Measurements from ENCODE around the gene MTCH1. TPM values are rescaled to one million over a fixed set of nuclear protein-coding genes. Genes with fewer than 3 reads are reported as not detected.

Gene MTCH1
- 112 to 135 TPM (median 133 TPM) in 5 replicates for total RNA-seq (2022; extraction: Qiagen RNA extraction; ENCODE audit: low read depth)

GRCh38 chr6:36985808-36986703, at the start of gene MTCH1:
Gene MTCH1, minus strand, starts transcription at chr6:36986196. Its CDS starts 23 bp downstream, at chr6:36986173.

GRCh38 chr6:37005061-37005810, 19.2 kb upstream of the MTCH1 start, which contains the start of gene FGD2:
Gene FGD2, plus strand, starts transcription at chr6:37005655. Its CDS starts 163 bp downstream, at chr6:37005818.

GRCh38 chr6:36954262-36954931, 31.6 kb downstream of the MTCH1 start, which contains the start of gene PI16:
Gene PI16, plus strand, starts transcription at chr6:36954738. Its CDS starts 23 bp downstream, at chr6:36954761.

Other genes starting within 250 kb of the MTCH1 start
- 0.10 to 0.13 TPM (median 0.12 TPM) in 4 of 5 replicates, not detected in the other for gene CPNE5, start 146.8 kb downstream of the MTCH1 start, total RNA-seq (2022; extraction: Qiagen RNA extraction; ENCODE audit: low read depth)
- gene PPIL1, start 111.4 kb downstream of the MTCH1 start, total RNA-seq (2022; extraction: Qiagen RNA extraction; ENCODE audit: low read depth) = 41.3 to 48.3 TPM (median 43.6 TPM) in 5 replicates
- gene C6orf89, start 100.2 kb downstream of the MTCH1 start, total RNA-seq (2022; extraction: Qiagen RNA extraction; ENCODE audit: low read depth) = 15.1 to 17.2 TPM (median 17.0 TPM) in 5 replicates
- gene PI16, start 31.5 kb downstream of the MTCH1 start, total RNA-seq (2022; extraction: Qiagen RNA extraction; ENCODE audit: low read depth) = not detected in 5 replicates
- gene FGD2, start 19.5 kb upstream of the MTCH1 start, total RNA-seq (2022; extraction: Qiagen RNA extraction; ENCODE audit: low read depth) = not detected in 5 replicates
- gene PIM1, start 184.0 kb upstream of the MTCH1 start, total RNA-seq (2022; extraction: Qiagen RNA extraction; ENCODE audit: low read depth) = 10.1 to 14.5 TPM (median 13.4 TPM) in 5 replicates